ENCODE measurements around the gene CELF4.

Gene CELF4

GRCh38 chr18:37341473-37342086, 224.0 kb downstream of the CELF4 start:
- intact Hi-C loops (cut with micrococcal nuclease): no loop called here
- Mint-ChIP-seq H3K4me1 (ENCODE audit: low read depth) (no peaks in the 10 kb centered on the region), H3K9me3 (no peaks in the 10 kb centered on the region)

DNA sequence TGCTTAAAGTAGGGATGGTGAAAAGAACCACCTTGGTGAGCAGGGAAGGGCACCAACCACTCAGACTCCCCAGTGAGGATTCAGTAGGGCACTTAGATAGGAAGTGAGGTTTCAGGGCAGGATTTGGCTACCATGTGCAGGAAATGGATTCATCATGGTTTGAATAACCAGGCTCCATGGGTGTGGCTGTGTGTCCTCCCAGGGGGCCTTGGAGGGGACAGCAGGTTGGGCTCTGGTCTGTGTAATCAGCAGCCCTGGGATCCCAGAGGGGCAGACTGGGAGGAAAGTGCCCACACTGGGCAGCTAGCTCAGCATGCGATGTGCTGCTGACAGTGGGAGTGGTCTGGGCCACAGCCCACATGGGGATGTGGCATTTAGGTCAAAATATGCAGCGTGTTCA, 224.6 kb downstream of the CELF4 start:
- H3K4me3 Mint-ChIP-seq: no peak overlapping the region
- H3K4me1 Mint-ChIP-seq (ENCODE audit: low read depth): no peaks in the 10 kb centered on the region
- H3K27ac Mint-ChIP-seq: no peak overlapping the region
- no peaks in the 10 kb centered on the region for H3K36me3 Mint-ChIP-seq (ENCODE audit: low read depth)
- no peaks in the 10 kb centered on the region for H3K9me3 Mint-ChIP-seq
- intact Hi-C loops (cut with micrococcal nuclease): no loop called here
- H3K27me3 Mint-ChIP-seq: peaks cover 7% of the 10 kb centered on the region

More at GRCh38 chr18:37341473-37342086, 224.0 kb downstream of the CELF4 start:
- Mint-ChIP-seq H3K4me3 (no peak overlapping the region), H3K36me3 (ENCODE audit: low read depth) (no peaks in the 10 kb centered on the region), H3K27me3 (peaks cover 7% of the 10 kb centered on the region), H3K27ac (no peak overlapping the region)

DNA sequence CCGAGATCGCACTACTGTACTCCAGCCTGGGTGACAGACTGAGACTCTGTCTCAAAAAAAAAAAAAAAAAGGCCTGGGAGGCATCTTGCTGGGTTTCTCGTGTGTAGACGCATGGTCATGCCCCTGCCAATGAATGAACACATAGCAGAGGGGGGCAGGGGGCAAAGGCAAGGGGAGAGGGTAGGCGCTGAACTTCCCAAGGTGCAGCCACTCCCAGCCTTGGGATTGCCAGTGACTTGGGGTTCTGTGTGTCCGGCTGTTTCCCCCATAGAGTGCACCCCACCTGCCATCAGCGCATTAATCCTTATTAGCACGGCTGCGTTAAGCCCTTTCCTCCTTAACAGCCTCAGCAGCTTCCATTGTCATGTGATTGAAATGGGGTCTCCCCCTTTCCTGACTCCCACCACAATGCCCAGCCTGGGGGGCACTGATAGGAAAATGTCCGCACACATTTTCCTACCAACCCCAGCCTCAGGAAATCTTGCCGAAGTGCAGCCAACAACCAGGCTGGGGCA, 225.8 kb downstream of the CELF4 start:
- Mint-ChIP-seq H3K27ac (no peak overlapping the region), H3K4me3 (no peak overlapping the region), H3K27me3 (peaks cover 7% of the 10 kb centered on the region), H3K36me3 (ENCODE audit: low read depth) (no peaks in the 10 kb centered on the region), H3K4me1 (ENCODE audit: low read depth) (no peaks in the 10 kb centered on the region), H3K9me3 (no peaks in the 10 kb centered on the region)
- intact Hi-C loops (cut with micrococcal nuclease): no loop called here

DNA sequence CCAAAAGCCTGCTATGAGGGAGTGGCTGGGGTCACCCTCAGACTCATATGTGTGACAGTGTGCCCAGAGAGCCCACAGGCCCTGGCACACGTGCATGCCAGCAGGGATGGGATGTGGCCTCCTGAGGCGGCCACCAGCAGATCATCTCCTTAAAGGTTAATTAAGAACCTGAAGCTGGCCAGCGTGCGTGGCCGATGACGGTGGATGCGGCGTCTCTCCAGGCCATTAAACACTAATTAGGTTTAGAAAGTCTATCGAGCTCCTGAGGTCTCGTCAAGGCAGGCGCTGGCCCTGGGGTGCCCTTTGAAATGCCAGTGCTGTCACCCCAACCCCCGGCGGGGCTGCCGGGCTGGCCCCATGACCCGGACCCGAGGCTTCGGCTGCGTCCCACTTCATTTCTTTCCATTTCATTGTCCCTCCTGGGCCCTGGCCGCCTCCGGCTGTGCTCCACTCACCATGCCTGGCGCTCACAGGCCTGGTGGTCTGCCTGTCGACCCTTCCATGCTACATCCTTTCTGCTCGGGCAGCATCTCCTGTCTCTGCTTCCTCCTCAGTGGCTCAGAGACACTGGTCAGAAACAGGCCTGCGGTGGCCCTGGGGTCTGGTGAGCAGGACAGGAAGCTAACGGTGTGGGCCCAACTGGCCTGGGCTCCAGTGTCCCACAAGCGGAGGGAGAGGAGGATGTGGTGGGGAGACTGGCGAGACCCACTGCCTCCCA, 228.9 kb downstream of the CELF4 start:
- H3K9me3 Mint-ChIP-seq: no peaks in the 10 kb centered on the region
- H3K27ac Mint-ChIP-seq: no peak overlapping the region
- no peaks in the 10 kb centered on the region for H3K4me1 Mint-ChIP-seq (ENCODE audit: low read depth)
- intact Hi-C loops (cut with micrococcal nuclease): no loop called here
- H3K27me3 Mint-ChIP-seq: no peaks in the 10 kb centered on the region
- no peak overlapping the region for H3K4me3 Mint-ChIP-seq
- no peaks in the 10 kb centered on the region for H3K36me3 Mint-ChIP-seq (ENCODE audit: low read depth)

GRCh38 chr18:37335409-37335736, 230.2 kb downstream of the CELF4 start:
- no peaks in the 10 kb centered on the region for H3K36me3 Mint-ChIP-seq (ENCODE audit: low read depth)
- H3K4me3 Mint-ChIP-seq: no peak overlapping the region
- intact Hi-C loops (cut with micrococcal nuclease): no loop called here
- no peaks in the 10 kb centered on the region for H3K4me1 Mint-ChIP-seq (ENCODE audit: low read depth)
- H3K27ac Mint-ChIP-seq: no peak overlapping the region
- H3K27me3 Mint-ChIP-seq: no peaks in the 10 kb centered on the region
- no peaks in the 10 kb centered on the region for H3K9me3 Mint-ChIP-seq

DNA sequence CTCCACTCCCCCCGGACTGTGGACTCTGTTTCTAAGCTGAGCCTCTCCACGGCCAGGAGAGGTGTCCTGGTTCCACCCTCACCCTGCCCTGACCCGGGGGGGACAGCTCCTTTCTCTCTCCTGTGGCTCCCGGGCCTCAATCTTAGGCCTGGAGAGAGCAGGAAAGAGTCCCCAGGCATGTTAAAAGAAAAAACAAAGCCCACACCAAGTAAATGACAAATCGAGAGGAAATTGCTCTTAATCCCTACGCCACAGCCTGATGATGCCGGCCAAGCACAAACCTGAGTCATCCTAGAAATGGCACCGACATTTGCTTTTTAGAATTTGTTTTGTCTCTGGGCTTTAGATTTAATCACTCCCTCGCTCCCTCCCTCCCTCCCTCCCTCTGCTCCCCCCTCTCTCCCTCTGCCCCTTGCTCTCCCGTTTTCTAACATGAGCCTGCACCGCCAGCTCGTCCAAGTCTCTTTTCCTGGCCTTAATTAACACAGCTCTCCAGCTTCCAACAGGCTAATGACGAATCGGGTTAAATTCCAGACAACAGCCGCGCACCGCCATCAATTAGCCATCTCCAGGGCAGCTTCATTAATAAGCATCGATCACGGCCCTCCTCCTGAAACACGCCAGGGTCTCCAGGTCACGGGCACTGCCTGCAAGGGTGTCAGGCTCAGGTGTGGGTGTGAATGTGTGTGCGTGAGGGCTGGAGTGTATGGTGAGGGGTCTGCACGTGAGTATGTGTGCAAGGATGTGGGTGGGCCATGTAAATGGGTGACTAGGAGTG, 230.8 kb downstream of the CELF4 start:
- H3K4me1 Mint-ChIP-seq (ENCODE audit: low read depth): no peaks in the 10 kb centered on the region
- no peak overlapping the region for H3K27ac Mint-ChIP-seq
- intact Hi-C loops (cut with micrococcal nuclease): no loop called here
- H3K27me3 Mint-ChIP-seq: no peaks in the 10 kb centered on the region
- H3K4me3 Mint-ChIP-seq: no peak overlapping the region
- no peaks in the 10 kb centered on the region for H3K9me3 Mint-ChIP-seq
- H3K36me3 Mint-ChIP-seq (ENCODE audit: low read depth): no peaks in the 10 kb centered on the region

DNA sequence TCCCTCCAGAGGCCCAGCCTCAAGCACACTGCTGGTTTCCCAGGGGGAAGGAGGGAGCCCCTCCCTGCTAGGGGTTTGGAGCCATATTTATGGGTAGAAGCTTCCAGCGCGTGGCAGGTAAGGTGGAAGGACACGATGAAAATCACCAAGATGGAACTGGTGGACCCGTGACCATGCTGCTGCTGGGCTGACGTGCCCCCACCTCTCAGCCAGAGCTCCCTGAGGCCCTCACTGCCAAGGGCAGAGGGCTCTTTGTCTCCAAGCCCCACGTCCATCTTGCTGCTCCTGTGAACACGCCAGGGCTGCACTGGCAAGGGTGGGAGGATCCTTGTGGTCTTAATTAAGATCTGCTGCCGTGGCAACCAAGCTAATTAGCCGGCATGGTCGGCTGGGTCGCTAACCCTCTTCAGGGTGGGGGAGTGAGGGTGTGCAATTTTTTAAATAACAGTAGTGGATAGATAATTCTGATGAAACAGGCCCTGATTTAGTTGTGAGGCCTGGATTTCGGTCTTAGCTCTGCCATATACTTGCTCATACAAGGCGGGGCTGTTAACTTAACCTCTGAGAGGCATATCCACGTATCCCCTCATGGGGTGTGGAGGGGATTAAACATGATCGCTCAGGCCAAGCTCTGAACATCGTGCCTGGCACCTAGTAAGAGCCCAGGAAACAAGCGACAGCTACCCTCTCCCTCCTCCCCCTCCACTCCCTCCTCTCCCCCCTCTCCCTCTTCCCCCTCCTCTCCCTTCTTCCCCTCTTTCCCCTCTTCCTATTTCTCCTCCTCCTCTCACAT, 232.8 kb downstream of the CELF4 start:
- H3K27me3 Mint-ChIP-seq: peaks cover 1% of the 10 kb centered on the region
- intact Hi-C loops (cut with micrococcal nuclease): no loop called here
- no peak overlapping the region for H3K4me3 Mint-ChIP-seq
- H3K9me3 Mint-ChIP-seq: no peaks in the 10 kb centered on the region
- no peaks in the 10 kb centered on the region for H3K36me3 Mint-ChIP-seq (ENCODE audit: low read depth)
- H3K4me1 Mint-ChIP-seq (ENCODE audit: low read depth): no peaks in the 10 kb centered on the region
- no peak overlapping the region for H3K27ac Mint-ChIP-seq

- H3K4me3 Mint-ChIP-seq: no peak overlapping the region
- H3K4me1 Mint-ChIP-seq (ENCODE audit: low read depth): no peaks in the 10 kb centered on the region
- intact Hi-C loops (cut with micrococcal nuclease): no loop called here
- no peaks in the 10 kb centered on the region for H3K9me3 Mint-ChIP-seq
- H3K27ac Mint-ChIP-seq: no peak overlapping the region
- no peaks in the 10 kb centered on the region for H3K36me3 Mint-ChIP-seq (ENCODE audit: low read depth)
- peaks cover 3% of the 10 kb centered on the region for H3K27me3 Mint-ChIP-seq
Measured at GRCh38 chr18:37332219-37332618, 233.4 kb downstream of the CELF4 start.

GRCh38 chr18:37330173-37330572, 235.4 kb downstream of the CELF4 start:
- peaks cover 3% of the 10 kb centered on the region for H3K27me3 Mint-ChIP-seq
- H3K4me3 Mint-ChIP-seq: no peak overlapping the region
- H3K4me1 Mint-ChIP-seq (ENCODE audit: low read depth): no peaks in the 10 kb centered on the region
- H3K36me3 Mint-ChIP-seq (ENCODE audit: low read depth): no peaks in the 10 kb centered on the region
- no peaks in the 10 kb centered on the region for H3K9me3 Mint-ChIP-seq
- no peak overlapping the region for H3K27ac Mint-ChIP-seq
- intact Hi-C loops (cut with micrococcal nuclease): no loop called here

DNA sequence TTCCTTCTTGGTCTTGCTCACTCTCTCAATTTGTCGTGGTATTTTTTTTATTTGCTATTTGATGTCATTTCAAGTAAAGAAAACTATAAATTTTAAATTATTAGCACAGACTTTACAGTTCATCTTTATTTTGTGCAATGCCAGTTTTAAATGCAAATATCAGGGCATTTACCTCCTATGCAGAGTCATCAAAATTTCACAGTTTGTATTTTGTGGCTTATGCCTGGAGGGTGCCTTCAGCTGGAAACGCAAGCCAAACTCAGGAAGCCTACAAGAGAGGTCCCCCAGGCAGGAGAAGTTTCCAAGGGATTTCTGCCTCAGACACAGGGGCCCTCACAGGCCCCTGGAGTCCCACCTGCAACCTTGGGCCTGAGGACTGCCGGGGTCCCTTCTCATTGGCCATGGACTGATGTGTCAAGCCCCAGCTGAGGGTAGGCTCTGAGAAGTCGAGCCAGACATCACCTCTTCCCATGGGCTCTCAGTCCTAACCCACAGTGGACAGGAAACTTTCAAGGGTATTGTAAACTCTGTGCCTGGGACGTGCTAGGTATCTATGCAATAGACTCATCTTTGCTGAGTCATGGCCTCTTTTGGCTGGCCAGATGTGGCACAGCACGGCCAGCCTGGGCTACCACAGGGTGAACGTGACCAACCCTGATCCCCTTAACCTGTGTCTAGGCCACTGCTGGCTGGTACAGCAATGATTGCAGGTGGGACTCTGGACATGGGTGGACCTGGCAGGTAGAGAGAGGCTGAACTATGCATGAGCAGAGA, 236.5 kb downstream of the CELF4 start:
- H3K4me3 Mint-ChIP-seq: no peak overlapping the region
- H3K9me3 Mint-ChIP-seq: no peaks in the 10 kb centered on the region
- intact Hi-C loops (cut with micrococcal nuclease): no loop called here
- H3K4me1 Mint-ChIP-seq (ENCODE audit: low read depth): no peaks in the 10 kb centered on the region
- H3K27me3 Mint-ChIP-seq: peaks cover 3% of the 10 kb centered on the region
- H3K27ac Mint-ChIP-seq: no peak overlapping the region
- H3K36me3 Mint-ChIP-seq (ENCODE audit: low read depth): no peaks in the 10 kb centered on the region

- H3K27me3 Mint-ChIP-seq: peaks cover 5% of the 10 kb centered on the region
- no peaks in the 10 kb centered on the region for H3K36me3 Mint-ChIP-seq (ENCODE audit: low read depth)
- intact Hi-C loops (cut with micrococcal nuclease): no loop called here
- no peak overlapping the region for H3K4me3 Mint-ChIP-seq
- H3K9me3 Mint-ChIP-seq: no peaks in the 10 kb centered on the region
- no peaks in the 10 kb centered on the region for H3K4me1 Mint-ChIP-seq (ENCODE audit: low read depth)
- H3K27ac Mint-ChIP-seq: no peak overlapping the region
Measured at GRCh38 chr18:37327063-37327577, 238.5 kb downstream of the CELF4 start.

GRCh38 chr18:37322492-37323035, 243.0 kb downstream of the CELF4 start:
- intact Hi-C loops (cut with micrococcal nuclease): no loop called here
- no peaks in the 10 kb centered on the region for H3K9me3 Mint-ChIP-seq
- no peak overlapping the region for H3K4me3 Mint-ChIP-seq
- H3K36me3 Mint-ChIP-seq (ENCODE audit: low read depth): no peaks in the 10 kb centered on the region
- H3K27ac Mint-ChIP-seq: no peak overlapping the region
- peaks cover 2% of the 10 kb centered on the region for H3K27me3 Mint-ChIP-seq
- H3K4me1 Mint-ChIP-seq (ENCODE audit: low read depth): no peaks in the 10 kb centered on the region
